GM12878 (cell line): Measurements from ENCODE around the gene FAM53B. TPM values are rescaled to one million over a fixed set of nuclear protein-coding genes. Genes with fewer than 3 reads are reported as not detected.

Experiments
- ATAC-seq: fragments of 200-7000 bp; cut with Tn5 transposase; 3 replicates; pipeline ENCODE4 v1.9.1; 2020; ENCODE audit warnings: mild to moderate bottlenecking, moderate library complexity
- BruUV-seq: library from RNA; stranded (reverse); fragments of 400-500 nt; replicated peaks from 2 replicates; lab custom pipeline; 2021; lab: Mats Ljungman, UMichigan
- CTCF ChIA-PET: fragments of 300-600 bp; sonication (Branson Sonifier 250); formaldehyde crosslinking; extraction: SDS; loops from one replicate; lab custom pipeline; 2021; ENCODE audit warnings: inconsistent platforms; lab: Yijun Ruan, JAX
- POLR2A ChIA-PET: fragments of 350-600 bp; formaldehyde crosslinking; extraction: SDS; loops from one replicate; lab custom pipeline; 2021; ENCODE audit warnings: inconsistent platforms; lab: Charles Lee
- RAD21 ChIA-PET: fragments of 300-600 bp; sonication (Branson Sonifier 250); formaldehyde crosslinking; loops from one replicate; lab custom pipeline; 2023; ENCODE audit warnings: antibody characterized with exemption; ENCODE audit not compliant: unreplicated experiment; lab: Charles Lee
- SMC1A ChIA-PET: fragments of 300-600 bp; sonication (Branson Sonifier 250); formaldehyde crosslinking; loops from one replicate; lab custom pipeline; 2023; ENCODE audit not compliant: unreplicated experiment, uncharacterized antibody; lab: Charles Lee
- DNase-seq: peaks from one replicate; pipeline ENCODE4 v3.0.0-alpha.2; 2011; ENCODE audit warnings: low read depth, low spot score
- FAIRE-seq: peaks from 3 replicates; lab custom pipeline; 2011; peaks lifted over from hg19 to GRCh38; lab: Jason Lieb, UNC
- H2AFZ ChIP-seq: 2 replicates; pipeline ENCODE4 v1.6.0; 2011; ENCODE audit warnings: low read depth, low read length, control low read depth; ENCODE audit not compliant: control insufficient read depth
- H3K27ac ChIP-seq: 2 replicates; pipeline ENCODE4 v1.5.1; 2011; ENCODE audit warnings: control low read depth; ENCODE audit not compliant: control insufficient read depth, insufficient read depth
- H3K27me3 ChIP-seq, 2 experiments: replicated peaks in 1 of 2; 2 replicates each; pipeline versions ENCODE4 v1.6.0 to v1.6.1; 2011; ENCODE audit warnings: low read length in 1 of 2; ENCODE audit not compliant: control insufficient read depth in 2 of 2, insufficient read depth in 2 of 2
- H3K36me3 ChIP-seq, 2 experiments: 2 replicates each; pipeline ENCODE4 v1.5.1; 2011; ENCODE audit warnings: low read length in 1 of 2; ENCODE audit not compliant: control insufficient read depth in 2 of 2, insufficient read depth in 2 of 2
- H3K4me1 ChIP-seq: 2 replicates; pipeline ENCODE4 v1.6.1; 2011; ENCODE audit warnings: mild to moderate bottlenecking, low read length, moderate library complexity, mixed read lengths; ENCODE audit not compliant: control insufficient read depth, insufficient read depth
- H3K4me2 ChIP-seq: 2 replicates; pipeline ENCODE4 v1.6.0; 2011; ENCODE audit warnings: control low read depth; ENCODE audit not compliant: control insufficient read depth, insufficient read depth
- H3K4me3 ChIP-seq: fragments of 200-600 bp; sonication (generic); 2 replicates; pipeline ENCODE4 v1.5.1; 2016
- H3K79me2 ChIP-seq: 2 replicates; pipeline ENCODE4 v1.6.0; 2011; ENCODE audit warnings: low read length; ENCODE audit not compliant: control insufficient read depth, insufficient read depth
- H3K9ac ChIP-seq: 2 replicates; pipeline ENCODE4 v1.8.0; 2011; ENCODE audit warnings: low read length, control low read depth, mixed read lengths; ENCODE audit not compliant: control insufficient read depth, insufficient read depth
- H3K9me3 ChIP-seq: replicated peaks from 3 replicates; pipeline ENCODE4 v1.5.1; 2011; ENCODE audit warnings: mild to moderate bottlenecking, low read length; ENCODE audit not compliant: control insufficient read depth, insufficient read depth
- H4K20me1 ChIP-seq: 2 replicates; pipeline ENCODE4 v1.6.0; 2011; ENCODE audit not compliant: control insufficient read depth, insufficient read depth
- BHLHE40 ChIP-seq, 2 experiments: fragments of 450-650 bp in 1 of 2; IDR thresholded peaks; 2 replicates each; pipeline ENCODE4 v1.6.1; 2011 to 2017; ENCODE audit warnings: low read depth in 2 of 2, borderline replicate concordance in 1 of 2, improper control_type of control experiment in 1 of 2, low read length in 1 of 2, mild to moderate bottlenecking in 1 of 2
- CHD4 ChIP-seq: fragments of 200-600 bp; sonication (generic); IDR thresholded peaks from 2 replicates; pipeline ENCODE4 v1.6.1; 2016; ENCODE audit warnings: mild to moderate bottlenecking
- CREB1 ChIP-seq: IDR thresholded peaks from 2 replicates; pipeline ENCODE4 v1.6.1; 2012; ENCODE audit warnings: low read depth, mild to moderate bottlenecking, inconsistent platforms
- EED ChIP-seq: sonication (generic); IDR thresholded peaks from 2 replicates; pipeline ENCODE4 v1.6.1; 2016; ENCODE audit warnings: antibody characterized with exemption, low read depth
- GATAD2B ChIP-seq: fragments of 450-650 bp; conservative IDR thresholded peaks from 2 replicates; pipeline ENCODE4 v1.6.1; 2017; ENCODE audit warnings: low read depth, mild to moderate bottlenecking, moderate library complexity
- IKZF2 ChIP-seq, 2 experiments: fragments of 450-650 bp; IDR thresholded peaks; 2 replicates each; pipeline ENCODE4 v1.6.1; 2017; ENCODE audit warnings: mild to moderate bottlenecking in 2 of 2, moderate library complexity in 2 of 2
- RELA ChIP-seq: fragments of 450-650 bp; IDR thresholded peaks from 2 replicates; pipeline ENCODE4 v1.8.0; 2014; ENCODE audit warnings: borderline replicate concordance; ENCODE audit not compliant: partially characterized antibody
- SP1 ChIP-seq: IDR thresholded peaks from one replicate; pipeline ENCODE4 v1.6.1; 2011; ENCODE audit warnings: low read depth, low read length
- SUZ12 ChIP-seq: fragments of 200-600 bp; sonication (generic); IDR thresholded peaks from one replicate; pipeline ENCODE4 v1.6.1; 2018; ENCODE audit warnings: antibody characterized with exemption, mild to moderate bottlenecking; ENCODE audit not compliant: unreplicated experiment
- TAF1 ChIP-seq: IDR thresholded peaks from 2 replicates; pipeline ENCODE4 v1.6.1; 2011; ENCODE audit warnings: mild to moderate bottlenecking, low read depth, low read length, borderline replicate concordance
- TCF7 ChIP-seq: IDR thresholded peaks from 2 replicates; pipeline ENCODE4 v1.6.1; 2014; ENCODE audit warnings: antibody characterized with exemption, borderline replicate concordance
- YBX1 ChIP-seq: fragments of 450-650 bp; IDR thresholded peaks from 2 replicates; pipeline ENCODE4 v1.6.1; 2016; ENCODE audit warnings: antibody characterized with exemption
- ZBED1 ChIP-seq: IDR thresholded peaks from 2 replicates; pipeline ENCODE4 v1.6.1; 2016; ENCODE audit warnings: borderline replicate concordance
- WGBS: methylation state at CpG from one replicate; pipeline ENCODE4 v1.1.6; 2016; ENCODE audit warnings: low lambda C conversion rate; ENCODE audit not compliant: insufficient replicate concordance, insufficient coverage; ENCODE audit errors: missing lambda C conversion rate; 5-methylcytosine and 5-hydroxymethylcytosine counted together
- in situ Hi-C: fragments of 300-500 bp; cut with MboI; formaldehyde crosslinking; loops from 9 replicates; pipeline ENCODE4 v1.14.3; 2018; ENCODE audit warnings: mixed read lengths
- intact Hi-C: fragments of 100-400 bp; cut with micrococcal nuclease; formaldehyde crosslinking; loops from one replicate; pipeline ENCODE4 v1.14.2; 2022; ENCODE audit not compliant: unreplicated experiment
- polyA plus RNA-seq, 11 experiments: library from polyadenylated mRNA; depleted of rRNA in 4 of 11; unstranded in 6 of 11; stranded (reverse) in 5 of 11; fragments of >200 nt; fragmentation: Nextera tagmentation in 4 of 11; fragmentation: Illumina TruSeq in 1 of 11; extraction: Ambion mirVana in 4 of 11; extraction: Trizol in 1 of 11; gene quantifications; 1 replicate in 1 of 11; 2 replicates in 10 of 11; pipeline versions ENCODE4 v1.2.1 to v1.2.3, GENCODE V29; 2011 to 2016; ENCODE audit warnings: inconsistent platforms in 2 of 11, missing spikeins in 2 of 11, low read depth in 1 of 11
- total RNA-seq, 4 experiments: library from RNA; depleted of rRNA in 3 of 4; stranded (reverse); fragments of >200 nt in 3 of 4; fragmentation: Illumina TruSeq in 1 of 4; extraction: Trizol in 1 of 4; gene quantifications; 2 replicates each; pipeline versions ENCODE4 v1.2.1 to v1.2.3, GENCODE V29; 2013 to 2021
- TF ChIP-seq, protein P1 (sequence below): fragments of 450-650 bp; IDR thresholded peaks from 2 replicates; pipeline ENCODE4 v1.6.1; 2017; ENCODE audit warnings: mild to moderate bottlenecking, moderate library complexity
- TF ChIP-seq, protein P2 (sequence below): fragments of 450-650 bp; IDR thresholded peaks from 2 replicates; pipeline ENCODE4 v1.6.1; 2016; ENCODE audit warnings: mild to moderate bottlenecking
- TF ChIP-seq, protein P3 (sequence below): fragments of 450-650 bp; IDR thresholded peaks from 2 replicates; pipeline ENCODE4 v1.6.1; 2017; ENCODE audit warnings: low read depth, mild to moderate bottlenecking, moderate library complexity

FAM53B gene
- total and polyA plus RNA-seq, 10 of the 15 experiments (the other 5 are each of a cell fraction or from before 2014, with no cell fraction given), result 0.05 to 26.3 (median 8.1) TPM

DNA sequence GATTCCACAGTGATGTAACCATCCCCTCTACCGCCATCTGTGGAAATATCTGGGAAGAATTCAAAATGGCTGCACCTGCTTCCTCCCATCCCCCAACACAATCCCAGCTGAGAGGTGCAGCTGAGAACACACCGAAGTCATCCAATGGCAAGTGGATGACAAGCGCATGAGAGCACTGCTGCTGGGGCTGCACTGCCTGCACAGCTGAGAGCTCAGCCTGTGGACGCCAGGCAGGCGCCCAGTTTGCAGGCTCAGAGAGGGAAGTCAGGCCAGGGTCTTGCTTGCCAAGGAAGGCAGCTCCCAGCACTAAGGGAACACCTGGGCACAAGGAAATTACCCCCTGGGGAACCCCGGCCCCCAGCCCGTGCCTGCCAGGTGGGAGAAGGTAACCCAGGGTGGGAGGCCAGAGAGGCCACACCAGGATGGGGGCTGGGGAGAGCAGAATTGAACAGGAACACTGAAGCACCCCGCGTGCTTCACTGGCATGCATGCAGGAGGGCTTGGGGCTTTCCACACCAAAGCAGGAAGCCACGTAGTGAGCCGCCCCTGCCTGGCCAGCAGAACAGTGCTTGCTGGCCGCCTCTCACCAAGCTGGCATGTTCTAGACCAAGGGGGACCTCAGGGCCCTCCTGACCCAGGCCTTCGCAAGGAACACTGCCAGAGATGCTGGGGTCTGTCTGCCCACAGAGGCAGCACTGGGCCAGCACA, 46.2 kb downstream of the FAM53B start:
- POLR2A ChIA-PET, result interaction anchor here (1.8 to 3.8 kb wide), 4 partner anchors 11 to 42 kb away, joined by 6 to 54 read pairs (median 28); no protein-coding TSS in a partner anchor
- Histone ChIP-seq H3K9ac (peak overlapping the region; percentile 0; the same call in 1 of the 2 replicates), H3K4me3 (no peak overlapping the region), H3K4me2 (peak overlapping the region; percentile 41), H3K36me3 (peaks cover 0 to 16% of the 10 kb centered on the region in 2 experiments; a peak in 3 of 4 replicates), H2AFZ (no peak overlapping the region), H4K20me1 (no peaks in the 10 kb centered on the region), H3K27me3 (no peaks in the 10 kb centered on the region), H3K9me3 (no peaks in the 10 kb centered on the region), H3K27ac (peak overlapping the region; percentile 94), H3K79me2 (peaks cover 19% of the 10 kb centered on the region), H3K4me1 (peaks cover 77% of the 10 kb centered on the region)
- no peak for FAIRE-seq
- no TSS peak for BruUV-seq
- peak; percentile 69 for ATAC-seq
- in situ Hi-C loops (no loop called here), intact Hi-C loops (loop anchor here (2.0 kb wide), 1 partner anchor 43 kb away; no protein-coding TSS in a partner anchor)
- SMC1A ChIA-PET, result interaction anchor here (1.6 to 3.3 kb wide), 8 partner anchors 10 to 49 kb away, joined by 4 to 115 read pairs (median 16); no protein-coding TSS in a partner anchor
- RAD21 ChIA-PET, result interaction anchor here (2.4 to 14.0 kb wide), 5 partner anchors 10 to 49 kb away, joined by 19 to 266 read pairs (median 58); no protein-coding TSS in a partner anchor
- CTCF ChIA-PET, result interaction anchor here (1.1 to 6.1 kb wide), 6 partner anchors 9 to 74 kb away, joined by 3 to 74 read pairs (median 8); no protein-coding TSS in a partner anchor
- DNase-seq, result no peak
- WGBS, result 24% methylated on average over 13 of the region's 13 CpGs
- TF ChIP-seq SUZ12 (no peak), IKZF2 (IDR thresholded peaks at IDR 0.05) (0 out of 4 replicates have a peak, but pooled peaks of 1 of the 2 experiments have one; percentile 16), TAF1 (no peak), CREB1 (0 out of 2 replicates have a peak, but pooled peaks have one; percentile 11), GATAD2B (peak; percentile 36), YBX1 (no peak), SP1 (no peak), CHD4 (no peak), TCF7 (no peak), EED (peak; percentile 50; the same call in 1 of the 2 replicates), ZBED1 (no peak), BHLHE40 (IDR thresholded peaks at IDR 0.05; ENCODE audit: borderline replicate concordance in 1 of 2, low read depth in 2 of 2, low read length in 1 of 2) (peak; percentile 49 to 64; a peak in 3 of 4 replicates), RELA (peak; percentile 78)
- TF ChIP-seq, protein P1, sequence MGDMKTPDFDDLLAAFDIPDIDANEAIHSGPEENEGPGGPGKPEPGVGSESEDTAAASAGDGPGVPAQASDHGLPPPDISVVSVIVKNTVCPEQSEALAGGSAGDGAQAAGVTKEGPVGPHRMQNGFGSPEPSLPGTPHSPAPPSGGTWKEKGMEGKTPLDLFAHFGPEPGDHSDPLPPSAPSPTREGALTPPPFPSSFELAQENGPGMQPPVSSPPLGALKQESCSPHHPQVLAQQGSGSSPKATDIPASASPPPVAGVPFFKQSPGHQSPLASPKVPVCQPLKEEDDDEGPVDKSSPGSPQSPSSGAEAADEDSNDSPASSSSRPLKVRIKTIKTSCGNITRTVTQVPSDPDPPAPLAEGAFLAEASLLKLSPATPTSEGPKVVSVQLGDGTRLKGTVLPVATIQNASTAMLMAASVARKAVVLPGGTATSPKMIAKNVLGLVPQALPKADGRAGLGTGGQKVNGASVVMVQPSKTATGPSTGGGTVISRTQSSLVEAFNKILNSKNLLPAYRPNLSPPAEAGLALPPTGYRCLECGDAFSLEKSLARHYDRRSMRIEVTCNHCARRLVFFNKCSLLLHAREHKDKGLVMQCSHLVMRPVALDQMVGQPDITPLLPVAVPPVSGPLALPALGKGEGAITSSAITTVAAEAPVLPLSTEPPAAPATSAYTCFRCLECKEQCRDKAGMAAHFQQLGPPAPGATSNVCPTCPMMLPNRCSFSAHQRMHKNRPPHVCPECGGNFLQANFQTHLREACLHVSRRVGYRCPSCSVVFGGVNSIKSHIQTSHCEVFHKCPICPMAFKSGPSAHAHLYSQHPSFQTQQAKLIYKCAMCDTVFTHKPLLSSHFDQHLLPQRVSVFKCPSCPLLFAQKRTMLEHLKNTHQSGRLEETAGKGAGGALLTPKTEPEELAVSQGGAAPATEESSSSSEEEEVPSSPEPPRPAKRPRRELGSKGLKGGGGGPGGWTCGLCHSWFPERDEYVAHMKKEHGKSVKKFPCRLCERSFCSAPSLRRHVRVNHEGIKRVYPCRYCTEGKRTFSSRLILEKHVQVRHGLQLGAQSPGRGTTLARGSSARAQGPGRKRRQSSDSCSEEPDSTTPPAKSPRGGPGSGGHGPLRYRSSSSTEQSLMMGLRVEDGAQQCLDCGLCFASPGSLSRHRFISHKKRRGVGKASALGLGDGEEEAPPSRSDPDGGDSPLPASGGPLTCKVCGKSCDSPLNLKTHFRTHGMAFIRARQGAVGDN, result peak; percentile 98
- TF ChIP-seq, protein P2, sequence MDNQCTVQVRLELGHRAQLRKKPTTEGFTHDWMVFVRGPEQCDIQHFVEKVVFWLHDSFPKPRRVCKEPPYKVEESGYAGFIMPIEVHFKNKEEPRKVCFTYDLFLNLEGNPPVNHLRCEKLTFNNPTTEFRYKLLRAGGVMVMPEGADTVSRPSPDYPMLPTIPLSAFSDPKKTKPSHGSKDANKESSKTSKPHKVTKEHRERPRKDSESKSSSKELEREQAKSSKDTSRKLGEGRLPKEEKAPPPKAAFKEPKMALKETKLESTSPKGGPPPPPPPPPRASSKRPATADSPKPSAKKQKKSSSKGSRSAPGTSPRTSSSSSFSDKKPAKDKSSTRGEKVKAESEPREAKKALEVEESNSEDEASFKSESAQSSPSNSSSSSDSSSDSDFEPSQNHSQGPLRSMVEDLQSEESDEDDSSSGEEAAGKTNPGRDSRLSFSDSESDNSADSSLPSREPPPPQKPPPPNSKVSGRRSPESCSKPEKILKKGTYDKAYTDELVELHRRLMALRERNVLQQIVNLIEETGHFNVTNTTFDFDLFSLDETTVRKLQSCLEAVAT, result 0 out of 2 replicates have a peak, but pooled peaks have one; percentile 30
- TF ChIP-seq, protein P3, sequence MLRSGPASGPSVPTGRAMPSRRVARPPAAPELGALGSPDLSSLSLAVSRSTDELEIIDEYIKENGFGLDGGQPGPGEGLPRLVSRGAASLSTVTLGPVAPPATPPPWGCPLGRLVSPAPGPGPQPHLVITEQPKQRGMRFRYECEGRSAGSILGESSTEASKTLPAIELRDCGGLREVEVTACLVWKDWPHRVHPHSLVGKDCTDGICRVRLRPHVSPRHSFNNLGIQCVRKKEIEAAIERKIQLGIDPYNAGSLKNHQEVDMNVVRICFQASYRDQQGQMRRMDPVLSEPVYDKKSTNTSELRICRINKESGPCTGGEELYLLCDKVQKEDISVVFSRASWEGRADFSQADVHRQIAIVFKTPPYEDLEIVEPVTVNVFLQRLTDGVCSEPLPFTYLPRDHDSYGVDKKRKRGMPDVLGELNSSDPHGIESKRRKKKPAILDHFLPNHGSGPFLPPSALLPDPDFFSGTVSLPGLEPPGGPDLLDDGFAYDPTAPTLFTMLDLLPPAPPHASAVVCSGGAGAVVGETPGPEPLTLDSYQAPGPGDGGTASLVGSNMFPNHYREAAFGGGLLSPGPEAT, result peak; percentile 71
